Heart left ventricle (tissue), 13 donors: ENCODE data around the gene PRR5.

ENCODE experiments used
- POLR2A ChIP-seq, 2 donors: fragments of 450-650 bp; IDR thresholded peaks; one replicate each; pipeline ENCODE4 v1.6.1; 2017; ENCODE audit warnings: antibody characterized with exemption in 2 of 2, mild to moderate bottlenecking in 2 of 2, moderate library complexity in 2 of 2
- TF ChIP-seq, protein P1 (sequence below), 12 donors: fragments of 200-600 bp; sonication (generic) in 4 of 12; IDR thresholded peaks; one replicate each; pipeline versions ENCODE4 v1.5.0 to v1.8.0; 2018 to 2022; ENCODE audit warnings: antibody characterized with exemption in 12 of 12, mild to moderate bottlenecking in 5 of 12
- donor health status: ischemic (EF 13 %, LVEDD 7.1; RV severe dilation, severe dysfunction).
- donor health status: DM: no; HTN: yes; CAD: no.
- donor health status: DM: no; HTN: no; CAD: no.
- donor health status: ischemic (EF 25% LVEDD 6.9; RV normal size, moderate dysfunction).
- donor health status: ischemic (EF 25% LVEDD 5.7; RV mildly dilated, moderate dysfunction).
- donor health status: ischemic (EF 35%, LVEDD 5.7; RV mildly dilated, moderate dysfunction).
- donor health status: nonischemic (EF 11% LVEDD 7.7; RV severe dilation, severe dysfunction).
- donor health status: DM: yes; HTN: yes; CAD: no.
- donor health status: PGD.
- donor health status: ischemic (EF 29% LVEDD 5.4; RV normal size, mild dysfunction).
- donor health status: nonischemic (EF 23%, LVEDD 6.1; RV moderate dilation, normal function).

DNA sequence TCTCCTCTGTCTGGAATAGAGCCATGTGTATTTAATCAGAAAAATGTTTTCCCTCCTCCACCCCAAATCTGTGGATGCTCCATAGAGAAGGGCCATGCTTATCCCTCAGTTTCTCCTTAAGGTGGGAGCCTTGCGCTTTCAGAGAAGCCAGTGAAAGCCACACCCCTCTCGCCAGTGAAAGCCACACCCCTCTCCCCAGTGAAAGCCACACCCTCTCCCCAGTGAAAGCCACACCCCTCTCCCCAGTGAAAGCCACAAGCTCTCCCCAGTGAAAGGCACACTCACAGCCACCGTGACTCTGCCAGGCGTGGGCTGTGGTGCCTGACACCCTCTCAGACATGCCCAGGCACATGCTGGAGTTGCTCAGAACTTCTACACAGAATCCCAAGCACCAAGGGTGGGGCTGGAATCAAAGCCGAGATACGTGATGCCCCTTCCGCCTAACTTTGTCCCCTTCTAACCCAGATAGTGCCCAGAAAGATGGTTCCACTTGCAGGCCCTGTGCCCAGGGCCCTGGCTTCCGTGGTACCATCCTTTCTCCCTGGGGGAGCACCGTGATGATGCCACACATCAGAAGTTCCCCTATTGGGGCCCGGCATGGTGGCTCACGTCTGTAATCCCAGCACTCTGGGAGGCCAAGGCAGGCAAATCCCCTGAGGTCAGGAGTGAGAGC, 16.5 kb upstream of the PRR5 start:
- TF ChIP-seq POLR2A (IDR thresholded peaks at IDR 0.05), result no peak
- TF ChIP-seq, protein P1, sequence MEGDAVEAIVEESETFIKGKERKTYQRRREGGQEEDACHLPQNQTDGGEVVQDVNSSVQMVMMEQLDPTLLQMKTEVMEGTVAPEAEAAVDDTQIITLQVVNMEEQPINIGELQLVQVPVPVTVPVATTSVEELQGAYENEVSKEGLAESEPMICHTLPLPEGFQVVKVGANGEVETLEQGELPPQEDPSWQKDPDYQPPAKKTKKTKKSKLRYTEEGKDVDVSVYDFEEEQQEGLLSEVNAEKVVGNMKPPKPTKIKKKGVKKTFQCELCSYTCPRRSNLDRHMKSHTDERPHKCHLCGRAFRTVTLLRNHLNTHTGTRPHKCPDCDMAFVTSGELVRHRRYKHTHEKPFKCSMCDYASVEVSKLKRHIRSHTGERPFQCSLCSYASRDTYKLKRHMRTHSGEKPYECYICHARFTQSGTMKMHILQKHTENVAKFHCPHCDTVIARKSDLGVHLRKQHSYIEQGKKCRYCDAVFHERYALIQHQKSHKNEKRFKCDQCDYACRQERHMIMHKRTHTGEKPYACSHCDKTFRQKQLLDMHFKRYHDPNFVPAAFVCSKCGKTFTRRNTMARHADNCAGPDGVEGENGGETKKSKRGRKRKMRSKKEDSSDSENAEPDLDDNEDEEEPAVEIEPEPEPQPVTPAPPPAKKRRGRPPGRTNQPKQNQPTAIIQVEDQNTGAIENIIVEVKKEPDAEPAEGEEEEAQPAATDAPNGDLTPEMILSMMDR (IDR thresholded peaks at IDR 0.05), result no peak
